ENCODE results near the gene MTHFD1L.

The MTHFD1L gene

DNA sequence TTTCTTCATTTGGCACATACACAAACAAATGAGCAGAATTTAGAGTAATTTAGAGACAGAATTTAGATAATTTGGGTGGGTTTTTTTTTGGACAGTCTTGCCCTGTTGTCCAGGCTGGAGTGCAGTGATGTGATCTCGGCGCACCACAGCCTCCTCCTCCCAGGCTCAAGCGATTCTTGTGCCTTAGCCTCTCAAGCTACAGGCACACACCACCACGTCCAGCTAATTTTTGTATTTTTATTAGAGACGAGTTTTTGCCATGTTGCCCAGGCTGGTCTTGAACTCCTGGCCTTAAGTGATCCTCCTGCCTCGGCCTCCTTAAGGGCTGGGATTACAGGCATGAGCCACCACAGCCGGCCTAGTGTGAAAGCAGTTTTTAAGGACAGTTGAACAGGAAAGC, 127.8 kb downstream of the MTHFD1L start:
- no peak for DNase-seq

DNA sequence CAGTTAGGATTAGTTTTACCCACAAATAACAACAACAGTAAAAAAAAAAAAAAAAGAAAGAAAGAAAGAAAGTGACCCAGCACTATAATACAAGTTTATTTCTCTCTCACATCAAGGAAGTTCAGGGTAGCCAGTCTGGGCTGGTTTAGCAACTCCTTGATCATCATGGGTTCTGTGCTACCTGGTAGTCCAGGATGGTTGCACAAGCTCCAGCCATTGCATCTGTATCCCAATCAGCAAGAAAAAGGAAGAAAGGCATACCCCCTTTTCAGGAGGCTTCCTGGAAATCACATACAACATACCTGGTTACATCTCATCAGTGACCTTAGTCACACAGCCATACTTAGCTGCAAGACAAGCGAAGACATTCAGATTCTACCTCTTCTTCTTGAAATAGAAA, 128.5 kb downstream of the MTHFD1L start:
- no peak for DNase-seq

- DNase-seq: no peak
Observed at GRCh38 chr6:150996968-150997367, 131.5 kb downstream of the MTHFD1L start.

DNA sequence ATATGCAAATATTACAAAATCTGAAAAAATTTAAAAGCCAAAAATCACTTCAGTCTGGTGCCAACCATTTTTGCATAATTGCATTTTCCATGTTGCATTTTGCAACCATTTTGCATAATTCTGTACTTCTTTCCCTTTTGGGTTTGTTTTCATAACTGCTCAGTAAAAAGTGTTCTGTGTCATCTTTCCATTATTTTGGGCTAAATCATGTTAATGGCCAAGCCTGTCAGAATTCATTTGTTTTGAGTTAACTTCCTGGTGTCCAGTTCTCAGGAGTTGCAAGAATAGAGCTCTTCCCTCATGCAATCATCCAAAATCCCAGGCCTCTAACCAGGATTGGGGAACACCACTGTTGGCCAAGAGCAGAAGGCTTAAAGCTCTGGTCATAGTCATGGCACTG, 133.6 kb downstream of the MTHFD1L start:
- no peak for DNase-seq

DNA sequence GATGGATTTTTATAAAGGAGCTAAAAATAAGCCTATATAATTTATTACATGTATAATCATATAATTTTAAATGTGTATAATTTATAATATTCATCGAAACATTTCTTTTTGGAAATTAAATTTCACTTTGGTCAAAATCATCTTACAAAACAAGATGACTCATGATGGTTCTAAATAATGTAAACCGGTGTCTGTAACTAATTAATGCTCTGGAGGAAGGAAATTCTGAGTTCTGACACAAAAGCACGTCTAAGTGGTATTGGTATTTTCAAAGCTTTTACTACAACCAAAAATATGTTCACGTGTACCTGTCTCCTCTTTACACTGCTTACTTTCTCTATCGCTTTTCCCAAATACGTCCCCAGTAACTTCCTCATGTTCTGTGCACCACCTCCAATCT, 134.1 kb downstream of the MTHFD1L start:
- no peak for DNase-seq

DNA sequence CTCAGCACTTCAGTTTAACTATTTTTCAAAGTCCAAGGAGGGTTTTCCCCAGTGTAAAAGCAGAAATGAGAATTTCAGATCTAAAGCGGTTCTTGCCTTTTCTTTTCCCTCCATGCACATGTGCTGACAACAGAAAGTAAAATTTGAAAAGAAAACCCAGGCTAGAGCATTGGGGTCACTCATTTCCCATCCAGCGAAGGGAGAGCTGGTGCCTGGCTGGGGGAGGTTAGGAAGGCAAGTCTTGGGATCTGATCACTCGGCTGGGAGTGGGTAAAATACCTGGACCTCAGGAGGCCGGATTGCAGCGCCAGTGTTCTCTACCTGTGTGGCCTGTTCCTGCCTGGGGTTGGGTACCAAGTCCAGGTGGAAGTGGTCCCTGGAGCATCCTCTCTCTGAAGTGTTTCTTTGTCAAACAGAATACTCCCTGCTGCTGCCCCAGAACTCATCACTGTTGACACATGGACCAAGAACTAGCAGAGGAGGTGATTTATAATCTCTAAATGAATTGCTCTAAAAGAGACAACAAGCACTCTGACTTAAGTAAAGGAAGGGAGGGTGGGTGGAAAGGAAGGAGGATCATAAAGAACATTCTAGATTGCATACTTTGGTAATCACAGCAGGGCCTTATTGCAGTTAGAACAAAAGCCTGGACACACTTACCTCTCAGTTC, 136.0 kb downstream of the MTHFD1L start:
- no peak for DNase-seq

DNA sequence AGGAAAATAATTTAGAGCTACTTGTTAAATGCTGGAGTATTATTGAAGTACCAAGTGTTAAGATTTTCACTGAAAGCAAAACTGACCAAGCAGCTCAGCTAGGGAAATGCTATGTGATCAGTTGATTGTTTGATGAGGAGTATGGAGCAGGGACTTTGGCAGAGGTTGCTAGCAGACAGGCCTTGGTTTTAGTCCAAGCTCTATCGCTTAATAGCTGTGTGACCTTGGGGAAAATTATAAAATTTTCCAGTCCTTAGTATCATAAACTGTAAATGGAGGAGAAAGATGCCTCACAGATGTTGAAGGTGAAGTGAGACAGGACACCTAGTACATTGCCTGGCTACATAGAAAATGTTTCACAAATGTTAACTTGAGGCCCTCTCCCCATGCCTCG, 136.6 kb downstream of the MTHFD1L start:
- no peak for DNase-seq

GRCh38 chr6:151002491-151002935, 137.0 kb downstream of the MTHFD1L start:
- no peak for DNase-seq

- DNase-seq: no peak
Observed at GRCh38 chr6:151004383-151005024, 139.0 kb downstream of the MTHFD1L start.

GRCh38 chr6:151005164-151005563, 139.7 kb downstream of the MTHFD1L start:
- DNase-seq: no peak

DNA sequence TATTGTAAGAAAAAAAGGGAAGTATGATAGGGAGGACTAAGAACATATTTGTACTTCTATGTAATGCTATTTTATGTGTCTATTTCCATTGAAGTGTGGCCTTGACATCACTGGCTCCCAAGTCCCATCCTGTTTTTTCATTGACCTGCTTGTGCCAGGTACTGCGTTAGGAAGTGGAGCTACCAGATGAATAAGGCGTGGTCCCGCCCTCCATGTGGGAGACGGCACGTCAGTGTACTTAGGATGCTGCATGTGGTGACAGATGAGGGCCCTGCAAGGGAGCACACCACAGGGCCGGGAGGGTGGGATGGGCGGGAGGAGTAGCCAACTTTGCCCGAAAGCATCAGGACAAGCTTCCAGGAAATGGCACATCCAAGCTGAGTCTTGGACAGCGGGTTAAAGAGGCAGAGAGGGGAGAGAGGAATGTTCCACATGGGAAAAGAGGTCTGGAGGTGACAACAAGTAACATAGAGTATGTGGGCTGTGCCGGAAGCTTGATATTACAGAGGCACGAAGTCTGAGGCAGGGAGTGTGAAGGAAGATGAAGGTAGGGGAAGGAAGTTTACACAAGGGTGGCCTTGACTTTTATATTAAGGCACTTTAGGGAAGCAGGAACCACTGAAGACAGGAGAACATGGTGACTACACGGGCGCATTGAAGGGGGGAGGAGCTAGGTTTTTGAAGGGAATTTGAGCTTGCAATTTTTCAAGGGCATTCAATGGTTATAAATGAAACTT, 140.6 kb downstream of the MTHFD1L start:
- DNase-seq: no peak

DNA sequence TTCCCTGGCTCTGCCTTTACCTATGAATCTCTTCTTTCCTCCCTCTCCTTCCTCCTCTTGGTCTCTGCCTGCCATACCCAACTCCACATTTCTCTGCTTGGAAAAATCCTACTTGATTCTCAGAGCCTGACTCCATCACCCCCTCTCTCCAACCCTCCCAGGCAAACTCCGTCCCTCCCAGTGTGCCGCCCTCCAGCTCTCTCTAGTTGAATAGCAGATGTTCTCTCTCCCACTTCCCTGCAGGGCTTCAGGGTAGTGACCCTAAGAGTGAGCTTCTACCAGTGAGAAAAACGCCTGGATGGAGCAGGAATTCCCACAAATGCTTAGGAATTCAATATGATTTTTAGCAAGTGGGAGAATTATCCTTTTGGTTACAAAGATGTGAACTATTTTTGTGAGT, 141.6 kb downstream of the MTHFD1L start:
- no peak for DNase-seq

GRCh38 chr6:151007922-151008321, 142.4 kb downstream of the MTHFD1L start:
- DNase-seq: no peak

DNA sequence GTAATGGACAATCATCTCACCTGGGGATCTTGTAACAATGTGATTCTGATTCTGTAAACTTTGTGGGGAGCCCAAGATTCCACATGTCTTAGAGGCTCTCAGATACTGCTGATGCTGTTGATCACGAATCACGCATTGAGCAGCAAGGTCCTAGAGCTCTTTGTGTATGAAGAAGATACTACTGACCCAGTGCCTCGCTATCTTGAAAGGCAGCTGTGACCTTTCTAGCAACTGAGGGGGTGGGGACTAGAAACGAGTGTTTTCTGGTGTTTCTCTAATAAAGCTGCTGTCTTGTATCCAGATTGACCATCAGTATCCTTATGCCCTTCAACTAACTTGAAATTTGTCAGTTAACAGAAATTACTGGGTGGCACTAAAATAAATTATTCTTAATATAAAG, 142.9 kb downstream of the MTHFD1L start:
- no peak for DNase-seq

- no peak for DNase-seq
Observed at GRCh38 chr6:151009576-151009975, 144.1 kb downstream of the MTHFD1L start.

DNA sequence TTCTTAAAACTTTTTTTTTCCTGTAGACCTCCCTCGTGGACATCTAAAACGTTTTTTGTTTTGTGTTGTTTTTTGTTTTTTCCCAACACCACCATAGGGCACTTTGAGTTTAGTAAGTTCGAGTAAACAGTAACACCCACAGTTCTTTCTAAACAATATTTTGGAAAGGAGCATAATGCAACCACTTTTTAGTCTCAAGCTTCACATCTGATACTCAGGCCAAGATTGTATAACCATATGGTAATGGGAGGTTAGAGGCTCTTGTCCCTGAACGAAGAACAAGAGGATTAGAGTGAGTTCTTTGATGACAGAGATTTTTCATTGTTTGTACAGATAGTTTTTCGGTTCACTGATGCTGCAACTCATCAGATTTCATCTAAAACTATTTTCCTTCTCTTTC, 144.6 kb downstream of the MTHFD1L start:
- no peak for DNase-seq

- no peak for DNase-seq
Observed at GRCh38 chr6:151012321-151013294, 147.1 kb downstream of the MTHFD1L start.

GRCh38 chr6:151014404-151015100, 149.1 kb downstream of the MTHFD1L start:
- peak; percentile 65 for DNase-seq

GRCh38 chr6:151015101-151015700, 149.7 kb downstream of the MTHFD1L start:
- DNase-seq: no peak

- DNase-seq: no peak
Observed at GRCh38 chr6:151016107-151016506, 150.6 kb downstream of the MTHFD1L start.

DNA sequence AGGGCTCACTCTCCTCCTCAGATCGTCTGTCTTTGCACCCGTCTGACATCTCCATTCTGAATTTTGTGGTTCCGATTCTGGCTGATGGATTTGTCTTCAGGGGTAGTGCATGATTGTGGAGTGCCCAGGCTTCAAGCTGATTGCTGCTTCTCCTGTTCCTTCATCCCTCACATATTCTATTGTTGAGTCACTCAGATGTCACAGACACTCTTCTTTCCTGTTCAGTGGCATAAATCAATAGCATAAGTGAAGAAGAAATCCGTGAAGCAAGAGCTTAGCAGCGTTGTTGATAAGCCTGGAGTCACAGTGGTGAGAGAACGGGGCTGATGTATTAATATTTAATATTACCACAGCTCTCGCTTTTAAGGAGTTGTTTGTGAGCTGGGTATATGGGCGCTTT, 152.5 kb downstream of the MTHFD1L start:
- DNase-seq: no peak
